Measurements from ENCODE around the gene TNFRSF8.
"Not testable (repeated sequence)": the region's sequence is repeated elsewhere in the genome, so short reads cannot be mapped to it uniquely, and the experiment has no call there.

The TNFRSF8 gene

GRCh38 chr1:12031039-12031980 is 31.8 kb upstream of the TNFRSF8 start:
- H3K9me3 ChIP-seq, result no peaks in the 10 kb centered on the region
- peaks cover 20% of the 10 kb centered on the region for H3K36me3 ChIP-seq (replicated peaks)
- DNase-seq (ENCODE audit: low spot score in 2 of 2), result peak in 1 of 2 experiments; percentile 51
- no peaks in the 10 kb centered on the region for H3K4me1 ChIP-seq
- H3K4me3 ChIP-seq, result no peak overlapping the region
- no peaks in the 10 kb centered on the region for H3K27me3 ChIP-seq (ENCODE audit: low read depth)
- in situ Hi-C loops (cut with MboI; ENCODE audit: low sequenced_read_pairs), result no loop called here

GRCh38 chr1:12032161-12032621 is 30.9 kb upstream of the TNFRSF8 start:
- Histone ChIP-seq H3K4me3 (no peak overlapping the region), H3K9me3 (no peaks in the 10 kb centered on the region), H3K36me3 (replicated peaks) (peaks cover 15% of the 10 kb centered on the region), H3K27me3 (ENCODE audit: low read depth) (no peaks in the 10 kb centered on the region), H3K4me1 (no peaks in the 10 kb centered on the region)
- DNase-seq (ENCODE audit: low spot score in 2 of 2), result no peak
- in situ Hi-C loops (cut with MboI; ENCODE audit: low sequenced_read_pairs), result no loop called here

GRCh38 chr1:12033441-12033840 is 29.7 kb upstream of the TNFRSF8 start:
- H3K27me3 ChIP-seq (ENCODE audit: low read depth); H3K4me3 ChIP-seq; H3K4me1 ChIP-seq; DNase-seq (ENCODE audit: low spot score in 2 of 2); in situ Hi-C loops (cut with MboI; ENCODE audit: low sequenced_read_pairs); H3K36me3 ChIP-seq (replicated peaks); H3K9me3 ChIP-seq: not testable (repeated sequence)

GRCh38 chr1:12034381-12034801 is 28.7 kb upstream of the TNFRSF8 start:
- DNase-seq (ENCODE audit: low spot score in 2 of 2), result no peak
- Histone ChIP-seq H3K27me3 (ENCODE audit: low read depth) (no peaks in the 10 kb centered on the region), H3K9me3 (no peaks in the 10 kb centered on the region), H3K4me1 (no peaks in the 10 kb centered on the region), H3K36me3 (replicated peaks) (peaks cover 9% of the 10 kb centered on the region; the same call in 1 of the 2 replicates), H3K4me3 (no peak overlapping the region)
- in situ Hi-C loops (cut with MboI; ENCODE audit: low sequenced_read_pairs), result no loop called here

- no peak overlapping the region for H3K4me3 ChIP-seq
- peaks cover 4% of the 10 kb centered on the region; the same call in 1 of the 2 replicates for H3K36me3 ChIP-seq (replicated peaks)
- H3K9me3 ChIP-seq, result no peaks in the 10 kb centered on the region; the same call in 1 of the 2 replicates
- H3K4me1 ChIP-seq, result no peaks in the 10 kb centered on the region
- in situ Hi-C loops (cut with MboI; ENCODE audit: low sequenced_read_pairs), result no loop called here
- H3K27me3 ChIP-seq (ENCODE audit: low read depth), result no peaks in the 10 kb centered on the region
- no peak for DNase-seq (ENCODE audit: low spot score in 2 of 2)
Measured at GRCh38 chr1:12035312-12035711, 27.8 kb upstream of the TNFRSF8 start.

- H3K4me3 ChIP-seq, result no peak overlapping the region
- in situ Hi-C loops (cut with MboI; ENCODE audit: low sequenced_read_pairs), result no loop called here
- H3K4me1 ChIP-seq, result no peaks in the 10 kb centered on the region
- H3K27me3 ChIP-seq (ENCODE audit: low read depth), result no peaks in the 10 kb centered on the region
- no peak for DNase-seq (ENCODE audit: low spot score in 2 of 2)
- no peaks in the 10 kb centered on the region for H3K36me3 ChIP-seq (replicated peaks)
- H3K9me3 ChIP-seq, result no peaks in the 10 kb centered on the region; the same call in 1 of the 2 replicates
Measured at GRCh38 chr1:12037486-12038355, 25.4 kb upstream of the TNFRSF8 start.

- H3K9me3 ChIP-seq, result no peaks in the 10 kb centered on the region; the same call in 1 of the 2 replicates
- H3K27me3 ChIP-seq (ENCODE audit: low read depth), result no peaks in the 10 kb centered on the region
- H3K4me1 ChIP-seq, result no peaks in the 10 kb centered on the region
- H3K4me3 ChIP-seq, result no peak overlapping the region
- no peaks in the 10 kb centered on the region for H3K36me3 ChIP-seq (replicated peaks)
- no peak for DNase-seq (ENCODE audit: low spot score in 2 of 2)
- in situ Hi-C loops (cut with MboI; ENCODE audit: low sequenced_read_pairs), result no loop called here
Measured at GRCh38 chr1:12038356-12039163, 24.5 kb upstream of the TNFRSF8 start.

- no peak for DNase-seq (ENCODE audit: low spot score in 2 of 2)
- Histone ChIP-seq H3K27me3 (ENCODE audit: low read depth) (no peaks in the 10 kb centered on the region), H3K4me1 (no peaks in the 10 kb centered on the region), H3K36me3 (replicated peaks) (no peaks in the 10 kb centered on the region), H3K9me3 (no peaks in the 10 kb centered on the region; the same call in 1 of the 2 replicates), H3K4me3 (no peak overlapping the region)
- in situ Hi-C loops (cut with MboI; ENCODE audit: low sequenced_read_pairs), result no loop called here
Measured at GRCh38 chr1:12039164-12039525, 24.0 kb upstream of the TNFRSF8 start.

- DNase-seq (ENCODE audit: low spot score in 2 of 2); H3K4me3 ChIP-seq; H3K4me1 ChIP-seq; H3K27me3 ChIP-seq (ENCODE audit: low read depth); in situ Hi-C loops (cut with MboI; ENCODE audit: low sequenced_read_pairs); H3K9me3 ChIP-seq; H3K36me3 ChIP-seq (replicated peaks): not testable (repeated sequence)
Measured at GRCh38 chr1:12039824-12040456, 23.2 kb upstream of the TNFRSF8 start.

GRCh38 chr1:12040457-12041051 is 22.5 kb upstream of the TNFRSF8 start:
- H3K27me3 ChIP-seq (ENCODE audit: low read depth), result no peaks in the 10 kb centered on the region
- peak in 1 of 2 experiments; percentile 26 for DNase-seq (ENCODE audit: low spot score in 2 of 2)
- no peaks in the 10 kb centered on the region; the same call in 1 of the 2 replicates for H3K9me3 ChIP-seq
- H3K4me1 ChIP-seq, result no peaks in the 10 kb centered on the region
- in situ Hi-C loops (cut with MboI; ENCODE audit: low sequenced_read_pairs), result no loop called here
- H3K36me3 ChIP-seq (replicated peaks), result no peaks in the 10 kb centered on the region
- H3K4me3 ChIP-seq, result no peak overlapping the region

- H3K27me3 ChIP-seq (ENCODE audit: low read depth); DNase-seq (ENCODE audit: low spot score in 2 of 2); H3K4me1 ChIP-seq; H3K36me3 ChIP-seq (replicated peaks); H3K9me3 ChIP-seq; in situ Hi-C loops (cut with MboI; ENCODE audit: low sequenced_read_pairs); H3K4me3 ChIP-seq: not testable (repeated sequence)
Measured at GRCh38 chr1:12044187-12044877, 18.8 kb upstream of the TNFRSF8 start.

GRCh38 chr1:12046749-12047119 is 16.4 kb upstream of the TNFRSF8 start:
- Histone ChIP-seq H3K9me3 (no peaks in the 10 kb centered on the region), H3K27me3 (ENCODE audit: low read depth) (no peaks in the 10 kb centered on the region), H3K4me3 (no peak overlapping the region), H3K4me1 (no peaks in the 10 kb centered on the region), H3K36me3 (replicated peaks) (no peaks in the 10 kb centered on the region)
- in situ Hi-C loops (cut with MboI; ENCODE audit: low sequenced_read_pairs), result no loop called here
- DNase-seq (ENCODE audit: low spot score in 2 of 2), result no peak
